ENCODE data around the gene CDY2B.
"Not testable (repeated sequence)": the region's sequence is repeated elsewhere in the genome, so short reads cannot be mapped to it uniquely, and the experiment has no call there.

CDY2B gene, protein sequence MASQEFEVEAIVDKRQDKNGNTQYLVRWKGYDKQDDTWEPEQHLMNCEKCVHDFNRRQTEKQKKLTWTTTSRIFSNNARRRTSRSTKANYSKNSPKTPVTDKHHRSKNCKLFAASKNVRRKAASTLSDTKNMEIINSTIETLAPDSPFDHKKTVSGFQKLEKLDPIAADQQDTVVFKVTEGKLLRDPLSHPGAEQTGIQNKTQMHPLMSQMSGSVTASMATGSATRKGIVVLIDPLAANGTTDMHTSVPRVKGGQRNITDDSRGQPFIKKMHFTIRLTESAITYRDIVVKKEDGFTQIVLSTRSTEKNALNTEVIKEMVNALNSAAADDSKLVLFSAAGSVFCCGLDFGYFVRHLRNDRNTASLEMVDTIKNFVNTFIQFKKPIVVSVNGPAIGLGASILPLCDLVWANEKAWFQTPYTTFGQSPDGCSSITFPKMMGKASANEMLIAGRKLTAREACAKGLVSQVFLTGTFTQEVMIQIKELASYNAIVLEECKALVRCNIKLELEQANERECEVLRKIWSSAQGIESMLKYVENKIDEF

GRCh38 chrY:17880120-17880519, at the start of gene CDY2B:
TSS of gene CDY2B (minus strand) at chrY:17880220. CDS start at chrY:17879892, 328 bp downstream.
- not testable (repeated sequence) for DNase-seq (ENCODE audit: extremely low read depth in 1 of 2, low read depth in 1 of 2)

- not testable (repeated sequence) for DNase-seq (ENCODE audit: extremely low read depth in 1 of 2, low read depth in 1 of 2)
Observed at GRCh38 chrY:17908009-17908408, 28.0 kb upstream of the CDY2B start.

DNA sequence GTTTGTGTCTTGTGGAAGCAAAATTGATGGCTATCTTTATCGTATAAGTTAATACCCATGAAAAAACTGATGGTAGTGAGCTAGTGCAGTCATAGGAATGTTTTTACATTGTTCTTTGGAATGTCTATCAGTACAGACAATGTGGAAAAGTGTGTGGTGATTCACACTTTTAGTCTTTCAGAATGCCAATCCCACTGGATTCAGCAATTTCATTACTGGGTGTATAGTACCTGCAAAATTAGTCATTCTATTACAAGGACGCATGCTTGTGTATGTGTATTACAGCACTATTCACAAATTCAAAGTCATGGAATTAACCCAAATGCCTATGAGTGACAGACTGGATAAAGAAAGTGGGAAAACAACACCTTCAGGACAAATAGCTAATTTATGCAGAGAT, 27.3 kb upstream of the CDY2B start:
- not testable (repeated sequence) for DNase-seq (ENCODE audit: extremely low read depth in 1 of 2, low read depth in 1 of 2)

DNA sequence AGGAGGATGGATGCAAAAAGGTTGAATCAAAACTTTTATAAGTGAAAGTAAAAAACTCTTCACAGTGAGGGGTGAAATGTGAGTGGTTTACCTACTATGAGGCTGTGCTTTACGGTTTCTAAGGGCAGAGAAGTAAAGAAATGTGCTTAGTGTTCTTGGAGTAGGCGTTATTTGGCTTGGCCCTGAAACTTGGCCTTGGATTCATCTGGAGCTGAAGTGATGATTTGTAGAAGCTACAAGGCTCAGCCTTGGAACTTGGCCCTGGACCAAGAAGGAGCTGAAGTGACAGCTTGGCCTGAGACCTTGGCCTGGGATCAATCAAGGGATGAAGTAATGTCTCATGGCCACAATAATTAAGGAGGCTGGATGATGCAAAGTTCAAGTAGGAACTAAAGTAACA, 1.7 kb upstream of the CDY2B start:
- not testable (repeated sequence) for DNase-seq (ENCODE audit: extremely low read depth in 1 of 2, low read depth in 1 of 2)

DNA sequence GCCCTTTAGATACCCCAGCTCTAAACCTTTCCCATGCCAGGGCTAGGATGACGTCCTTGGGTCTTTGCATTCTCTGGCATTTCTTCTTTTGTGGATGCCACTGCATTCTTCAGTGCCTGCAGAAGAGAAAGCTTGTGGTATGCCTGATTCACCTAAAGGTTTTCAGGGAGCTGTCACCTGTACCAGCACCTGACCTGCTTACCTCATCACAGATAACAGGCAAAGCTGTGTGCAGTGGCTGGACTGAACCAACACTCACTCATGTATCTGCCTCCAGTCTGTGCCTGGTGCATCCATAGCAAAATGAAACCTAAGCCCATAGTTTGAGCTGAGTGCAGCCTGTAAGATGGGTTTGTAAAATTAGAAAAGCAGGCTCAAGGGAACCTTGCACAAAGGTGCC, 3.3 kb downstream of the CDY2B start:
- not testable (repeated sequence) for DNase-seq (ENCODE audit: extremely low read depth in 1 of 2, low read depth in 1 of 2)

DNA sequence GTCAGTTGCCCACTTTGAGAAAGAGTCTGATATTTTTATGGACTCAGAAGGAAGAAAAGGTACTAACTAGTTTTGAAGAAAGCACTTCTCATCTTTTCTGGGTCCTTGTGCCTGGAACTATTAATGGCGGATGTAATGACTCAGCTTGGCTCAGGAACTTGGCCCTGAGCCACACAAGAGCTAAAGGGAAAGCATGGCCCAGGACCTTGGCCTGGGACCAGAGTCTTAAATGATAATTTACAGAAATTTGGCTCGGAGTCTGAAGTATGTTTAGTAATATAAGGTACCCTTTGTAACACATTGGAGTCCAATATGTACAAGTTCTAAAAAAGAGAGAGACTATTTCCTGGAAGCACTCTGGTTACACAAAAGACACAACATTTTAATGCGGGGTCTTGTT, 4.6 kb downstream of the CDY2B start:
- DNase-seq (ENCODE audit: extremely low read depth in 1 of 2, low read depth in 1 of 2), result not testable (repeated sequence)

DNA sequence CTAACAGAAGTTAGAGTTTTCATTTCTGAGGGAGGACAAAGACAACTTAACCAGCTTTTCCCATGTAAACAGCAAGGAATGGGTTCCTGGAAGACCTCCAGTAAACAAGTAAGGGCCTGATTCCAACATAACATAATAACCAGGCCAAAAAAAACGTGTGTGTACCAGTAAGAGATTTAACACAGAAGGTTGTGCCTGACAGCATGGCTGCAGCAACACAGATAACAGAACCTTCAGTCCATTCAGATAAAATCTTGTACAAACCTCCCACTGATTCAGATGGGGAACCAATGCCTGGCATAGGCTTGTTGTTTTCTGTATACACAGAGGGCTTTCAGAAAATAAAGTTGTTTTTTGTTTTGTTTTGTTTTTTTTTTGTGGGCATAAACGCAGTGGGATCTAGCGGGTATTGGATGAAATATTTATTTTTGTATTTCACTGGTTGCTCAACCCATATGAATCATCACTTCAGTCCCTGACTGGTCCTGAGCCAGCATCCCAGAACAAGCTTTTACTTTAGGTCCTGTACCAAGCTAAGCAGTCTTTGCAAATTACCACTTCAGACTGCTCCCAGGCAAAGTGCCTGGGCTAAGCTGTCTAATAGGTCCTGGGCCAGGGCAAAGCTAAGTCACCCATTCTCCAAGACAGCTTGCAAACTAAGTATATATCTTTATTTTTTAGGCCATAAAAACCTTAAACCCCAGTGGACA, 8.7 kb downstream of the CDY2B start:
- DNase-seq (ENCODE audit: extremely low read depth in 1 of 2, low read depth in 1 of 2), result not testable (repeated sequence)

DNA sequence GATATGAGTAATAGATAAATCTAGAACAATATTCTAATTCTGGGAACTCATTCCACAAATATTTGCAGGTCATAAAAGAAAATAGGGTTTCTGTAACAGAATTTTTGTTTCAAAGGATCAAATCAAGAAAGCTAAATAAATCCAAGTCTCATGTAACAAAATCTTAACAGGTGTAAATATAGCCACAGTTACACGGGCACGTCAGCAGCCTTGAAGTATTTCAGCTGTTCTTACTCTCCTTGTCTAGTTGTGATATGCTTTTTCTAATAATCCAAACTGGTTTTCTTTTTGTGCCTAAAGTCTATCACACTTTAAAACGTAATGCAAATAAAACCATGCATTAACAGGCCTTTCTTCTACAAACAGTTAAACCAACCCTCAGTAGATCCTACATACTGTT, 9.3 kb downstream of the CDY2B start:
- DNase-seq (ENCODE audit: extremely low read depth in 1 of 2, low read depth in 1 of 2), result not testable (repeated sequence)

- not testable (repeated sequence) for DNase-seq (ENCODE audit: extremely low read depth in 1 of 2, low read depth in 1 of 2)
Observed at GRCh38 chrY:17867850-17868249, 12.2 kb downstream of the CDY2B start.

- not testable (repeated sequence) for DNase-seq (ENCODE audit: extremely low read depth in 1 of 2, low read depth in 1 of 2)
Observed at GRCh38 chrY:17860634-17861033, 19.4 kb downstream of the CDY2B start.

DNA sequence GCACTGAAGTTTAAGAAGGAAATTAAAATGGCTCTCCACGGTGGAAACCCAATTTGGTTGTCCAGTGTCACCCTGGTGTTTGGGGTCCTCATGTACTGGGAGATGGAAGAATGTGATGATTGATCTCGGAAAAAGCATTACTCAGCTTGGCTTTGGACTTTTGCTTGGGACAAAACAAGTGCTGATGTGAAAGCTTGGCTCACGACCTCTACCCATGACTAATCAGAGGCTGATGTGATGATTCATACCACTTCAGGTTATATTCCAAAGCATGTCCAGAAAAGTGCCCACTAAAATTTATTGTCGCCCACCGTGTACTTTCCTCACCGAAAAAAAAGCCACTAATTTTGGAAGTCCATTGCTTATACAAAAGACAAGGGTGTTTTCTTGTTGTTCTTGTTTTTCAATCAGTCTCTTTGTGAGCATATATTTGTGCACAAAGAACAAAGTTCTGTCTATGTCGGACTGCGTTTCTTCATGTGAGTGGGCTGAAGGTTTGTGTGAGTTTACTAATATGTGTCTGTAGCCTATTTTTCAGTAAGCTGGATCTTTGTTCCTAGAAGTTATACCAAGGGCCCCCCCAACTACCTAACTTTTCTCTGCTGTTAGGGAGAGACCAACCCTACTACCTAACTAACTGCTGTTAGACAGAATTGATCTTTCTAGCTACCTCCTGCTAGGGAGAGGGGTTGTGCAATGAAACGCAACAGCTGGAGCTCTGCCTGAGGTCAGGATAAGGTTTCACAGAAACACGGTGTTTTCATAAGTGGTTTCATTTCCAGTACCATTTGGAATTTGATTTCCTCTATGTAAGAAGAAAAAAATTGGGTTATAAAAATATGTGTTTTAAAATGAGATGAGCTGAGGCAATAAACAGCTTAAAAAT, 22.8 kb downstream of the CDY2B start:
- DNase-seq (ENCODE audit: extremely low read depth in 1 of 2, low read depth in 1 of 2), result not testable (repeated sequence)

DNA sequence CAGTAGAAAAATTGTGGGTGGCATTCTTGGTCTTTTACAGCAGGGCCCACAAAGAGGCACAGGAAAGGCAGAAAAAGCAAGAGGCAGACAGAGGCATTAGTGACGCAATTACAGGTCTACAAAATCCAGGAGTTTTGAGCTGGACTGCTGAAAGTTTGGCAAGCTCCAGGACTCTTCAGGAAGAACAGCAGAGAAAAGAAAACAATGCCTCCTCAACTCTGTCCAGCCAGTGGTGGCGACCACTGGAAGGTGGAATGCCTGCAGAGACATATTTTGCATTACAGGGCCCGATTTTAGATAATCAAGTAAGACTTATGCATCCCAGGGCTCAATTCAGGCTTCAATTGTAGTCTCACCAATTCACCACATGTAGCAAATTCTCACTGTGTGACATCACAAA, 23.5 kb downstream of the CDY2B start:
- DNase-seq (ENCODE audit: extremely low read depth in 1 of 2, low read depth in 1 of 2), result not testable (repeated sequence)

DNA sequence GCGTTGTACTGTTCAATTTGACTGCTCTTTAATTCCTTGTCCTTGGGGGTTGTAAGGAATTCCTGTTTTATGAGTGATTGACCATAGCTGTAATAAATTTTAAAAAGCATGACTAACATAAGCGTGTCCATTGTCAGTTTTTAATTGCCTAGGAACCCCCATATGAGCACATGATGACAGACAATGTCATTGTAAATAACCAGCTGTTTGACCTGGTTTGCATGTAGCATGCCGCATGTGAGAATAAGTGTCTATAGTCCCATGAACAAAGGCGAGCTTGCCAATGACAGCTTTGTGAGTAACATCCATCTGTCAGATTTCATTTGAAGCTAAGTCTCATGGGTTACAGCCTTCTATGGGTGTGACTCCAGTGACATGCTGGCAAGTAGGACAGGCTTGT, 30.9 kb downstream of the CDY2B start:
- DNase-seq (ENCODE audit: extremely low read depth in 1 of 2, low read depth in 1 of 2), result not testable (repeated sequence)

GRCh38 chrY:17832149-17832548, 47.9 kb downstream of the CDY2B start:
- not testable (repeated sequence) for DNase-seq (ENCODE audit: extremely low read depth in 1 of 2, low read depth in 1 of 2)
